HCT116 (cell line): ENCODE data around the gene CCT5. TPM values are rescaled to one million over a fixed set of nuclear protein-coding genes. Genes with fewer than 3 reads are reported as not detected.

Experiments used
- ATAC-seq: fragments of 200-7000 bp; cut with Tn5 transposase; 2 replicates; pipeline ENCODE4 v1.9.1; 2020; ENCODE audit warnings: mild to moderate bottlenecking, moderate library complexity
- BruUV-seq: library from RNA; stranded (reverse); fragments of 400-500 nt; replicated peaks from 2 replicates; lab custom pipeline; 2021; lab: Mats Ljungman, UMichigan
- CTCF ChIA-PET: fragments of 300-600 bp; sonication (Branson Sonifier 250); formaldehyde crosslinking; loops from one replicate; lab custom pipeline; 2021; ENCODE audit warnings: antibody characterized with exemption; lab: Charles Lee
- POLR2A ChIA-PET: fragments of 300-600, 350-600 bp; sonication (Branson Sonifier 250); formaldehyde crosslinking; loops from one replicate; lab custom pipeline; 2021; ENCODE audit warnings: antibody characterized with exemption; lab: Charles Lee
- RAD21 ChIA-PET, 2 experiments: fragments of 300-600 bp; sonication (Branson Sonifier 250); formaldehyde crosslinking; loops; one replicate each; lab custom pipeline; 2023; ENCODE audit warnings: low total read pairs in 2 of 2; ENCODE audit not compliant: uncharacterized antibody in 2 of 2, unreplicated experiment in 2 of 2, low non-redundant PET in 1 of 2; lab: Charles Lee
- DNase-seq: peaks from one replicate; pipeline ENCODE4 v3.0.0-alpha.2; 2010; ENCODE audit warnings: low read depth, low spot score
- H2AFZ ChIP-seq: fragments of 200-600 bp; shearing (Covaris generic), sonication (generic); 2 replicates; pipeline ENCODE4 v1.6.1; 2017; ENCODE audit warnings: low read depth, mixed run types, mixed read lengths, antibody characterized with exemption, low read length; ENCODE audit not compliant: poor library complexity, severe bottlenecking
- H3K27ac ChIP-seq: 2 replicates; pipeline ENCODE4 v1.5.1; 2012; ENCODE audit warnings: low read depth, low read length
- H3K27me3 ChIP-seq: fragments of 200-600 bp; sonication (generic); 2 replicates; pipeline ENCODE4 v1.6.1; 2016; ENCODE audit warnings: mixed run types, low read length, mixed read lengths; ENCODE audit not compliant: insufficient read depth
- H3K36me3 ChIP-seq, 2 experiments: fragments of 200-500 bp in 1 of 2; fragments of 200-600 bp in 1 of 2; sonication (Bioruptor generic) in 1 of 2; sonication (generic) in 1 of 2; 2 replicates each; pipeline versions ENCODE4 v1.5.1 to v1.6.1; 2014 to 2016; ENCODE audit warnings: low read length in 2 of 2, inconsistent platforms in 1 of 2, mixed read lengths in 1 of 2, mixed run types in 1 of 2; ENCODE audit not compliant: insufficient read depth in 2 of 2, control insufficient read depth in 1 of 2
- H3K4me1 ChIP-seq, 2 experiments: fragments of 200-600 bp in 1 of 2; sonication (generic) in 1 of 2; 2 replicates each; pipeline versions ENCODE4 v1.5.1 to v1.6.1; 2012 to 2017; ENCODE audit warnings: low read length in 2 of 2, inconsistent platforms in 1 of 2, mild to moderate bottlenecking in 1 of 2, mixed read lengths in 1 of 2, mixed run types in 1 of 2, moderate library complexity in 1 of 2; ENCODE audit not compliant: insufficient read depth in 2 of 2, control insufficient read depth in 1 of 2
- H3K4me2 ChIP-seq: fragments of 200-600 bp; sonication (generic); 2 replicates; pipeline ENCODE4 v1.6.1; 2017; ENCODE audit warnings: mixed run types, low read length, mixed read lengths
- H3K4me3 ChIP-seq, 2 experiments: fragments of 200-600 bp in 1 of 2; sonication (generic) in 1 of 2; replicated peaks in 1 of 2; 2 replicates each; pipeline ENCODE4 v1.5.1; 2011 to 2016; ENCODE audit warnings: low read length in 2 of 2, control low read depth in 1 of 2, low read depth in 1 of 2, mild to moderate bottlenecking in 1 of 2, mixed read lengths in 1 of 2, mixed run types in 1 of 2
- H3K79me2 ChIP-seq: fragments of 200-600 bp; sonication (generic); 2 replicates; pipeline ENCODE4 v1.6.1; 2017; ENCODE audit warnings: mild to moderate bottlenecking, mixed run types, low read length, moderate library complexity, mixed read lengths; ENCODE audit not compliant: insufficient read depth
- H3K9ac ChIP-seq: fragments of 200-600 bp; sonication (generic); 2 replicates; pipeline ENCODE4 v1.6.1; 2016; ENCODE audit warnings: low read length, mixed read lengths
- H3K9me2 ChIP-seq: fragments of 200-600 bp; sonication (generic), shearing (Covaris generic); 2 replicates; pipeline ENCODE4 v1.6.1; 2017; ENCODE audit warnings: mixed run types, mild to moderate bottlenecking, moderate library complexity; ENCODE audit not compliant: insufficient read depth
- H3K9me3 ChIP-seq, 2 experiments: fragments of 200-500 bp in 1 of 2; fragments of 200-600 bp in 1 of 2; sonication (Bioruptor generic) in 1 of 2; sonication (generic) in 1 of 2; 2 replicates each; pipeline ENCODE4 v1.6.1; 2014 to 2017; ENCODE audit warnings: low read length in 2 of 2, mixed read lengths in 2 of 2, inconsistent platforms in 1 of 2, low read depth in 1 of 2, mild to moderate bottlenecking in 1 of 2, mixed run types in 1 of 2, moderate library complexity in 1 of 2; ENCODE audit not compliant: control insufficient read depth in 1 of 2, insufficient read depth in 1 of 2
- H4K20me1 ChIP-seq: fragments of 200-600 bp; sonication (generic), shearing (Covaris generic); 2 replicates; pipeline ENCODE4 v1.6.1; 2017; ENCODE audit warnings: mixed run types, mild to moderate bottlenecking, moderate library complexity; ENCODE audit not compliant: insufficient read depth
- CEBPB ChIP-seq: IDR thresholded peaks from 2 replicates; pipeline ENCODE4 v1.6.1; 2012; ENCODE audit warnings: low read depth
- EZH2 ChIP-seq: fragments of 200-600 bp; sonication (generic); IDR thresholded peaks from 2 replicates; pipeline ENCODE4 v1.6.1; 2017; ENCODE audit warnings: antibody characterized with exemption, mixed run types
- EZH2phosphoT487 ChIP-seq: fragments of 200-600 bp; IDR thresholded peaks from 2 replicates; pipeline ENCODE4 v1.6.1; 2018; ENCODE audit warnings: antibody characterized with exemption, borderline replicate concordance
- FOSL1 ChIP-seq: IDR thresholded peaks from 2 replicates; pipeline ENCODE4 v1.6.1; 2012; ENCODE audit warnings: low read depth
- JUND ChIP-seq: IDR thresholded peaks from 2 replicates; pipeline ENCODE4 v1.6.1; 2012
- POLR2A ChIP-seq: IDR thresholded peaks from 2 replicates; pipeline ENCODE4 v1.7.0; 2011; ENCODE audit warnings: borderline replicate concordance; ENCODE audit not compliant: insufficient read depth, insufficient read length; ENCODE audit errors: extremely low read depth
- POLR2AphosphoS5 ChIP-seq: IDR thresholded peaks from 2 replicates; pipeline ENCODE4 v1.6.1; 2011; ENCODE audit warnings: mild to moderate bottlenecking, low read depth, low read length, moderate library complexity
- SP1 ChIP-seq: IDR thresholded peaks from 2 replicates; pipeline ENCODE4 v1.6.1; 2012; ENCODE audit warnings: low read depth
- SRF ChIP-seq: IDR thresholded peaks from 2 replicates; pipeline ENCODE4 v1.6.1; 2012; ENCODE audit warnings: low read depth
- YY1 ChIP-seq: IDR thresholded peaks from 2 replicates; pipeline ENCODE4 v1.6.1; 2011; ENCODE audit warnings: low read length, low read depth, moderate library complexity, mild to moderate bottlenecking; ENCODE audit not compliant: insufficient replicate concordance; ENCODE audit errors: extremely low read depth
- ZBTB33 ChIP-seq: IDR thresholded peaks from 2 replicates; pipeline ENCODE4 v1.6.1; 2011; ENCODE audit warnings: mild to moderate bottlenecking, low read length, moderate library complexity; ENCODE audit not compliant: insufficient replicate concordance; ENCODE audit errors: extremely low read depth
- ZFX ChIP-seq: fragments of 450-650 bp; IDR thresholded peaks from 2 replicates; pipeline ENCODE4 v1.6.1; 2017
- ZNF274 ChIP-seq: fragments of 200-500 bp; sonication (Bioruptor generic); IDR thresholded peaks from 2 replicates; pipeline ENCODE4 v1.6.1; 2014; ENCODE audit warnings: mild to moderate bottlenecking, low read depth, low read length, inconsistent platforms
- intact Hi-C: fragments of 100-400 bp; cut with micrococcal nuclease; formaldehyde crosslinking; loops from 2 replicates; pipeline ENCODE4 v1.10.0; 2022
- total RNA-seq: library from RNA; stranded (reverse); gene quantifications from one replicate; pipeline ENCODE4 v1.2.1, GENCODE V29; 2021; ENCODE audit not compliant: unreplicated experiment
- TF ChIP-seq, protein P1 (sequence below): IDR thresholded peaks from 2 replicates; pipeline ENCODE4 v1.6.1; 2012
- TF ChIP-seq, protein P2 (sequence below): IDR thresholded peaks from 2 replicates; pipeline ENCODE4 v1.6.1; 2012; ENCODE audit warnings: low read depth
- TF ChIP-seq, protein P3 (sequence below): IDR thresholded peaks from 2 replicates; pipeline ENCODE4 v1.6.1; 2012
- TF ChIP-seq, protein P4 (sequence below), 3 experiments: fragments of 200-600 bp in 1 of 3; sonication (generic) in 1 of 3; IDR thresholded peaks in 2 of 3; conservative IDR thresholded peaks in 1 of 3; 2 replicates each; pipeline ENCODE4 v1.5.1; 2012 to 2017; ENCODE audit warnings: low read depth in 2 of 3, low read length in 2 of 3, antibody characterized with exemption in 1 of 3, borderline replicate concordance in 1 of 3, control low read depth in 1 of 3, mild to moderate bottlenecking in 1 of 3, mixed read lengths in 1 of 3, mixed run types in 1 of 3, moderate library complexity in 1 of 3; ENCODE audit not compliant: insufficient read depth in 1 of 3

The CCT5 gene
- total RNA-seq, 1 experiment from 2014 or later = 489 TPM

DNA sequence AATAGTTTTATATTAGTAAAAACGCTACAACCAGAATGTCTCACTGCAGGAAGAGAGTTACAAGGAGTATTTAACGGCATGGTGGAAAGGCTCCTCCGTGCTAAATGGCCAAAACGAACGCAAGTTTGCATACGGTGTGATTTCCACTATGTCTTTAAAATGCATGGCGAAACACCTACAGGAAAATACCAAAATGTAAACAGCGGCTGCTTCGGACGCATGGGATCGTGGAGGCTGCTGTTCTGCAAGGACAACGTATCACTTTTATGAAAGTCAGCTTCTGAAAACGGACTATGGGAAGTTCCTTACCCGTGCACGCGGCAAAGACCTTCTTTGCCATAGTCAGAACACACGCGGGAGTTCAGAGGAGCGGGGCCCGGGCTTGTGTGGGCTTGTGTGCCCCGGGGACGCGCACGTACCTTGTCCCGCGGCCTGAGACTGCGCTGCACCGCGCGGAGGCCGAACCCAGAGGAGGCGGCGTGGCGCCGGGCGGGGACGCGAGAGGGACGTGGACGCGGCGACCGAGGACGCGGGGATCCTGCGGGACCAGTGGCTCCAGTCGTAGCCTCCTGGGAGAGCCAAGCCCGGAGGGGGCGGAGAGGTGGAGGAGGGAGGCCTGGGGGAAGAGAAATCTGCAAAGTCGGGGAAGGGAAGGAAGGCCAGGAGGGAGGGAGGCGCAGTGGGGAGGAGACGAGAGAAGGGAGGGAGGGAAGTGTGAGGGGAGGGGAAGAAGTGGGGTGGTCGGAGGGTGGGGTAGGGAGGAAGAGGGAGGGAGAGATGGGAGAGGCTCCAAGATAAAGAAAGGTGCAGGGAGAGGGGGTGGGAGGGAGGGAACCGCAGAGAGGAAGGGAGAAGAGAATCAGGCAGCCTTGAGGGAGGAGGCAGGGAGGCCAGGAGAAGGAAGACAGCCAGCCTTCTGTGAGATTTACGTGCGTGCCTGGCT is 57.4 kb downstream of the CCT5 start, which contains the start of gene CMBL:
Gene CMBL, minus strand, starts transcription at position 697 of the 943 bp plus-strand sequence. CDS start 17,140 bp downstream, outside the sequence.
- DNase-seq (peak; percentile 46), ATAC-seq (peak; percentile 83)
- TSS peak; percentile 41 for BruUV-seq
- intact Hi-C loops = loop anchor here (5.0 kb wide), 1 partner anchor 50 kb away; no protein-coding TSS in a partner anchor
- no peaks in the 10 kb centered on the region for H3K9me2 ChIP-seq
- ChIA-PET CTCF (interaction anchor here (1.2 kb wide), 1 partner anchor 24 kb away, joined by 3 read pairs; no protein-coding TSS in a partner anchor), POLR2A (interaction anchor here (1.3 to 3.2 kb wide), 2 partner anchors 10 to 46 kb away, joined by 4 to 14 read pairs; partner anchors contain the start of gene MARCHF6), RAD21 (no interaction called here)
- H3K9ac ChIP-seq = peak within 1 kb of the TSS; percentile 92
- peak within 1 kb of the TSS; percentile 84 for H3K27ac ChIP-seq
- no peaks in the 10 kb centered on the region for H3K9me3 ChIP-seq
- H3K36me3 ChIP-seq = no peaks in the 10 kb centered on the region
- peak within 1 kb of the TSS; percentile 61 to 95 for H3K4me3 ChIP-seq
- H2AFZ ChIP-seq = peak within 1 kb of the TSS; percentile 62
- H3K4me2 ChIP-seq = peak within 1 kb of the TSS; percentile 94
- H3K79me2 ChIP-seq = peaks cover 17% of the 10 kb centered on the region; the same call in 1 of the 2 replicates
- peaks cover 44 to 56% of the 10 kb centered on the region in 2 experiments for H3K4me1 ChIP-seq
- no peaks in the 10 kb centered on the region for H4K20me1 ChIP-seq
- H3K27me3 ChIP-seq = no peaks in the 10 kb centered on the region
- TF ChIP-seq ZFX = peak; percentile 81
- peak; percentile 6 for TF ChIP-seq YY1
- no peak for TF ChIP-seq EZH2
- TF ChIP-seq ZBTB33 = no peak
- TF ChIP-seq POLR2AphosphoS5 = peak; percentile 49; the same call in 1 of the 2 replicates
- TF ChIP-seq POLR2A = peak; percentile 36
- TF ChIP-seq, protein P1, sequence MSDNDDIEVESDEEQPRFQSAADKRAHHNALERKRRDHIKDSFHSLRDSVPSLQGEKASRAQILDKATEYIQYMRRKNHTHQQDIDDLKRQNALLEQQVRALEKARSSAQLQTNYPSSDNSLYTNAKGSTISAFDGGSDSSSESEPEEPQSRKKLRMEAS = peak; percentile 74; the same call in 1 of the 2 replicates
- TF ChIP-seq SP1 = no peak
- no peak for TF ChIP-seq ZNF274
- TF ChIP-seq CEBPB = no peak
- TF ChIP-seq SRF = no peak
- TF ChIP-seq, protein P2, sequence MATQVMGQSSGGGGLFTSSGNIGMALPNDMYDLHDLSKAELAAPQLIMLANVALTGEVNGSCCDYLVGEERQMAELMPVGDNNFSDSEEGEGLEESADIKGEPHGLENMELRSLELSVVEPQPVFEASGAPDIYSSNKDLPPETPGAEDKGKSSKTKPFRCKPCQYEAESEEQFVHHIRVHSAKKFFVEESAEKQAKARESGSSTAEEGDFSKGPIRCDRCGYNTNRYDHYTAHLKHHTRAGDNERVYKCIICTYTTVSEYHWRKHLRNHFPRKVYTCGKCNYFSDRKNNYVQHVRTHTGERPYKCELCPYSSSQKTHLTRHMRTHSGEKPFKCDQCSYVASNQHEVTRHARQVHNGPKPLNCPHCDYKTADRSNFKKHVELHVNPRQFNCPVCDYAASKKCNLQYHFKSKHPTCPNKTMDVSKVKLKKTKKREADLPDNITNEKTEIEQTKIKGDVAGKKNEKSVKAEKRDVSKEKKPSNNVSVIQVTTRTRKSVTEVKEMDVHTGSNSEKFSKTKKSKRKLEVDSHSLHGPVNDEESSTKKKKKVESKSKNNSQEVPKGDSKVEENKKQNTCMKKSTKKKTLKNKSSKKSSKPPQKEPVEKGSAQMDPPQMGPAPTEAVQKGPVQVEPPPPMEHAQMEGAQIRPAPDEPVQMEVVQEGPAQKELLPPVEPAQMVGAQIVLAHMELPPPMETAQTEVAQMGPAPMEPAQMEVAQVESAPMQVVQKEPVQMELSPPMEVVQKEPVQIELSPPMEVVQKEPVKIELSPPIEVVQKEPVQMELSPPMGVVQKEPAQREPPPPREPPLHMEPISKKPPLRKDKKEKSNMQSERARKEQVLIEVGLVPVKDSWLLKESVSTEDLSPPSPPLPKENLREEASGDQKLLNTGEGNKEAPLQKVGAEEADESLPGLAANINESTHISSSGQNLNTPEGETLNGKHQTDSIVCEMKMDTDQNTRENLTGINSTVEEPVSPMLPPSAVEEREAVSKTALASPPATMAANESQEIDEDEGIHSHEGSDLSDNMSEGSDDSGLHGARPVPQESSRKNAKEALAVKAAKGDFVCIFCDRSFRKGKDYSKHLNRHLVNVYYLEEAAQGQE = no peak
- TF ChIP-seq JUND = no peak
- TF ChIP-seq, protein P3, sequence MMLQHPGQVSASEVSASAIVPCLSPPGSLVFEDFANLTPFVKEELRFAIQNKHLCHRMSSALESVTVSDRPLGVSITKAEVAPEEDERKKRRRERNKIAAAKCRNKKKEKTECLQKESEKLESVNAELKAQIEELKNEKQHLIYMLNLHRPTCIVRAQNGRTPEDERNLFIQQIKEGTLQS = no peak
- TF ChIP-seq EZH2phosphoT487 = no peak
- no peak for TF ChIP-seq FOSL1
- TF ChIP-seq, protein P4, sequence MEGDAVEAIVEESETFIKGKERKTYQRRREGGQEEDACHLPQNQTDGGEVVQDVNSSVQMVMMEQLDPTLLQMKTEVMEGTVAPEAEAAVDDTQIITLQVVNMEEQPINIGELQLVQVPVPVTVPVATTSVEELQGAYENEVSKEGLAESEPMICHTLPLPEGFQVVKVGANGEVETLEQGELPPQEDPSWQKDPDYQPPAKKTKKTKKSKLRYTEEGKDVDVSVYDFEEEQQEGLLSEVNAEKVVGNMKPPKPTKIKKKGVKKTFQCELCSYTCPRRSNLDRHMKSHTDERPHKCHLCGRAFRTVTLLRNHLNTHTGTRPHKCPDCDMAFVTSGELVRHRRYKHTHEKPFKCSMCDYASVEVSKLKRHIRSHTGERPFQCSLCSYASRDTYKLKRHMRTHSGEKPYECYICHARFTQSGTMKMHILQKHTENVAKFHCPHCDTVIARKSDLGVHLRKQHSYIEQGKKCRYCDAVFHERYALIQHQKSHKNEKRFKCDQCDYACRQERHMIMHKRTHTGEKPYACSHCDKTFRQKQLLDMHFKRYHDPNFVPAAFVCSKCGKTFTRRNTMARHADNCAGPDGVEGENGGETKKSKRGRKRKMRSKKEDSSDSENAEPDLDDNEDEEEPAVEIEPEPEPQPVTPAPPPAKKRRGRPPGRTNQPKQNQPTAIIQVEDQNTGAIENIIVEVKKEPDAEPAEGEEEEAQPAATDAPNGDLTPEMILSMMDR (IDR thresholded peaks at IDR 0.05 in 2 of 3, conservative IDR thresholded peaks at IDR 0.05 in 1 of 3; ENCODE audit: borderline replicate concordance in 1 of 3, insufficient read depth in 1 of 3, low read depth in 2 of 3, low read length in 2 of 3) = no peak
